Anterior cingulate cortex (tissue), 58 donors: ENCODE measurements around the gene FSTL5.

Experiments
- DNase-seq, 58 donors: peaks; one replicate each; lab custom pipeline; 2025; lab: John Stamatoyannopoulos, UW

Gene FSTL5

DNA sequence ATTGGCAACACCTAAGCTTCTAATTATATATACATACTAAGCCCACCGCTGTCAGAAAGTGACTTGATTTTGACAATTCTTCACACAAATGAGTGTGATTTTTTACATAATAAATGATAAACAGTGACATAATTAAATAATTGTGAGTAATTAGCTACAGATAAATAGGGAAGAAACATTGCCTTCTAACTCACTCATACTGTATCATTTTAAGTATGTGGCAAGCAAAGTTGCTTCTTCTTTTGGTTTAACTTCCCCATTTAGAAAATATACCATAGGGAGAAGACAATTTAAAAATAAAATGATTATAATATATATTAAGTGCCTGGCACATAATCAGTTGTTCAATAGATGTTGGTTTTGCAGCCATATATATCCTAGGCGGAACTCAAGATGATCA lies 644.2 kb downstream of the FSTL5 start:
- DNase-seq = no peak

DNA sequence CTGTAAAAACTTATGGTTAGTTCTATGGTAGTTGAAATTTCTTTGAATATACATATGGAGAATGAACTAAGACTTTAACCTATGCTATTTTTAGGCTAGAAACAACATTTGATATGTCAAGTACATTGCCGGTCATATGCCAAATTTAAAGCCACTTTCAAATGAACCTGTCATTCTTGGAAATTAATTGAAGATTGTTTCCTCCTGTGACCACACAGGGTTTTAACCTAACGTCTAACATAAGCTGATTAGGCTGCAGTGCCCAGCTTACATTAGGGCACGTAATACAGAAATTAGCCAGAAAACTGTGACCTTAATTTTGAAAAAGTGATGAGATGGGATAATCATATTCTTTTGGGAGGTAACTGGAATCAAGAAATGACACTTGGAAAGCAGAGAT lies 645.9 kb downstream of the FSTL5 start:
- DNase-seq = no peak

DNA sequence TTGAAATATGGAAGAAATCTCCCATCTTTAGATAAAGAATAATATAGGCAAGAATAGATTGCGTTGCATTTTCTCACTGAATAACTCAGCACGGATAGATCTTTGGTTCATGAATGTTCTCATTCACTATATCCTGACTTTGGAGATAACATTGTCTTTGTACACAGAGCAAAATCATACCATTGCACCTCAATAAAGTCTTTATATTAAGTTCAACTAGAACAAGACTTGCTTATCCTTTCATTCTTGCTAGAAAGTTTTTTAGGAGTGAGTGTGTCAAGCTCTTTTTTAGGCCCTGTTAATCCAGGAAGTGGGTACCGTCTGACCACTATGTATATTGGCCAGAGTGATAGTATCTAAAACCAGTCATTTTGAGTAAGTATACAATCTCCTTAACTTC lies 658.7 kb downstream of the FSTL5 start:
- no peak for DNase-seq

DNA sequence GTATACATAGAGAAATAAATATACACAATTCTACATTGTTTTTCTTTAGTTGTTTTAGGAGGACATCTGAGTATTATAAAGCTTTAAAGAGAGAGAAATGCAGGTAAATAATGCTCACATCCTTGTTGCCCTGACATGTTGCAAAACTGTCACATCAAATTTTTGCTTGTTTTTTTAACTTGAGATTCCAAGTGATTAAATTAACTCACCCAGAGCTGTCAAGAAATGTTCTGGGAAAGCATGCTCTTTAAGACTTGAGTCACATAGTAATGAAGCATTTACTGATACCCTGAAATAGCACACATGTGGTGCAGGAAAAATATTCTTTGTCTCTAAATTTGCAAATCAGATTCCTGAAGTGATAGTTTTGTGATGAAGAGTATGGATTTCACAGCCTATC lies 665.6 kb downstream of the FSTL5 start:
- no peak for DNase-seq

DNA sequence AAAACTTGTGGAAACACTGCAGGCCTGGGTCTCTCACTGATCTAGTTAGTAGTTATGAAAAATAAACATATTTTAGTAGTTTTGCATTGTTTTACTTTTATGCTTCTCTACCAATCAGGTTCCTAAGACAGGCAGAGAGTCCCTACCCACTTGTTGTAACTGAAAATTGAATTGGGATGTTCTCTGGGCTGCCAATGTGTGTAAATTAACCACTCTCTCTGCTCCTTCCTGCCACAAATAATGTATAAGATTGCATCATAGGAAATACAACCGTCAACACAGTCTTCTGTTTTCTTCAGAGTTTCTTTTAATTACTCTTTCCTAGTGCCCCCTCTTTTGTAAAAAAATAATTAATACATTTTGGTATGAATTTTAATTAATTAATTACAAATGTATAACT lies 677.3 kb downstream of the FSTL5 start:
- DNase-seq = no peak

DNA sequence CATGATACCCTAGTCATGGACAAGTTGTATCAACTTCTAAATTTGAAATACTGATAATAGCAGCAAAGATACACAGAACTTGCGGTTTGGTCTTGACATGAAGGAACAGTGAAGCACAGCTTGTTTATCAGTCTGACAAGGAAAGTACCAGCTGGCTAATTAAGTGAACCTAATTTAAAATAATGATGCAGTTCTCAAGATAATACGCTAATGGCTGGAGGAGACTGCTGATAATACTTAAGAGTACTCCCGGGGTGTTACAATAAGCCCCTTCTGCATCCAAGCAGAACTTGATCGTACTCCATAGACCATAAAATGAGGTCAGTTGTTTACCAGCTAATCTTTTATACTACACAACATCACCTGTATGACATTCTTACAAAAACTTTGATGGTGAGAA lies 697.5 kb downstream of the FSTL5 start:
- no peak for DNase-seq

DNA sequence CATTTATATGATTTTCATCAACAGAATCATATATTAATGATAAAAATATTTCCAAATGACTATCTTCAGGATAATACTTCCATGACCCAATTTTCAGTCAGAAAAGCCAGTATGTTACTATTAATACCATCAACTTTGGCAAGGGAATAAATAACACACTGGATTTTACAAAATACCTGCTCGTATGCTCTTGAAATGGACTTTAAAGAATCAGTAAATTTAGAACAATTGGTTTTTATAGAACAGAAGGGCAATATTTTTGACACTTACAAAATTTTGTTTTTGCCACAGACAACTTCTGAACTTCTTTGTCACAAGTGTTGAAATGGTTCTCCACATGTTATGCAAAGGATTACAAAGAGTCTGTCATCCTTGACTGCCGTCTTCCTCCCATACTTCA lies 700.4 kb downstream of the FSTL5 start:
- no peak for DNase-seq

DNA sequence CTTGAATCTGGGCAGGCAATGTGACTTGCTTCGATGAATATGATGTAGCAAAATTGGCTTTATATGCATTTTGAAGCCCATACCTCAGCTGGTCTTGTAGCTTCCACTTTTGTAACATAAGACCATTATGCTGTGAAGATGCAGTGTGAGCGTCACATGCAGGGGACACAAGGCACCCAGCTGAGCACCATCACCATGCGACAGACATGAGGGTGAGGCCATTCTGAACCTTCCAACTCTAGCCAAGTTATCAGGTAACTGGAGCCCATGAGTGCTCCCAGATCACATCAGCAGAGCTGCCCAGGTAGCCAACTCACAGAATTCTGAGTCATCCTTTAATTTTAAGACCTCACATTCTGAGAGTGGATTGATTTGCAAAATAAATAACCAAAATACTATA lies 705.9 kb downstream of the FSTL5 start:
- DNase-seq = no peak

DNA sequence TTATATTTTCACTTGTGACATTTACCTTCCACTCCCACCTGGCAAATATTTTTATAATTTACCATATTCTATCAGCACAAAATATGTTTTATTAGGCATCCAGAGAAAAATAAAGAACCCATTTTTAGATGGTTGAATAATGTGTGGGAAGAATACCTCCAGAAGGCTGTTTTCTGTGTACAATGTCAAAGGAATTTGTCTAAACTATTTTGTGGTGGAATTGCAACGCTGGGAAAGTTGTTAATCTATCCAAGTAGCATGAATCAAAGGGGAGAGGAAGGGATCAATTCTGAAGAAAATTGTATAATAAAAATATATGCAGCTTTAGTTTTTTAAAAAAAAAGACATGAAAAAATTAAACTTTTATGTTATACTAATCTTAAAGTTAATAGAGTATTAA lies 706.5 kb downstream of the FSTL5 start:
- no peak for DNase-seq

DNA sequence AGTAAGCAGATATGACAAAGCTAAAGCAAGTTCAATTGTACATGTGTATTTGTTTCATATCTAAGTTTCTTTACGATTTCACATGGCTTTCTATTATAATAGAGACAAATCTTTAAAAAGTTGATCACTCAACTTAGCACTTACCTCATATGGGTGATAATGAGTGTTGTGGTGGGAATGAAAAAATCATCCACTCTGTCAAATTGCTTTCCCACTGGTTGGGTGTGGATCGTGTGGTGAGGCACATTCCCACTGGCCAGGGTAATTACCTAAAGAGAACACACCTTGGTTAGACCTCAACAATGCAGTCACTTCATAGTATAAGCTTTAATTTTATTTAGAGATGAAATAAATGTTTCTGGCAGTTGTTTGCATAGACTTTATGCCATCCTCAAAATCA lies 708.9 kb downstream of the FSTL5 start:
- no peak for DNase-seq

DNA sequence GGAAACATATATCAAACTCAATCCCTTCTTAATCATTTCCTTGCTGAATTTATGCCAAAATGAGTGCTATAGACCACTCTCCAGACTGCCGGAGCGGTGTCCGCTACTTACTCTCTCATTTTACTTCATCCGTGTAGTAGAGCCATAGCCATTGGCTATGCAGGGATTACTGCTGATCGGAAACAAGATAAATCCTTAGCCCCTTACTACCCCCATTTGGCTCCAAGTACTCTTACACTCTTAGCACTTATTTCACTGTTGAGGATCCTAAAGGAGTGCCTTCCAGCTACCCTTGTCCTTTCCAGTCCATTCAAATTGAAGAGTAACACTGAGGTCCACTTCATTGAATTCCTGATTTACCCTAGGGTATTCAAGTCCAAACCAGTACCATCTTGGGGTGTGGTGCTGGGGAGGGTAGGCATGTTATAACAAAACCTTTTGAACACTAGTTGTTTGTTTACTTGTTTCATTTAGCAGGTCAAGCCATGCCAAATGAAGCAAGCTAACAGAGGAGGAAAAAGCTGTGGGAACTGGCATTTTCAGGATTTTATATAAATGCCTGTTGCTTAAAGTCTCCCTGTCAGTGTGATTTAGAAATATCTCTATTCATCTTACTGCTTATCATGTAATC lies 715.1 kb downstream of the FSTL5 start:
- no peak for DNase-seq

DNA sequence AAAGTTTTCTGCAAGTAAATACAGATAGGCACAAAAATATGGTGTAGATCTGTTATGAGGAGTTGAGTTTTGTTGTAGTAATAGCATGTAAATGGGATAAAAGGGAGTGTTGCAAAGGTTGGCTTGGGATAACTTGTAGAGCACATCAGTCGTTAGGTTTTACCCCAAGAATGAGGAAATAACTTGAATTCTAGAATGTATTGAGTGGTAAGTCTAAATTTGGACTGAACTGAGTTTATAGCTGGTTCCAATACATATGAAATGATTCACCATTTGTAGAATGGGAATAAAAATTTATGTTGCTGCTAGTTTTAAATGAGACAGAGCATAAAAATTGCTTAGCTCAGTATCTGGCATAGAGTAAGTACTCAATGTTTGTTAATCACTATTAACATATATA lies 719.2 kb downstream of the FSTL5 start:
- DNase-seq = no peak

DNA sequence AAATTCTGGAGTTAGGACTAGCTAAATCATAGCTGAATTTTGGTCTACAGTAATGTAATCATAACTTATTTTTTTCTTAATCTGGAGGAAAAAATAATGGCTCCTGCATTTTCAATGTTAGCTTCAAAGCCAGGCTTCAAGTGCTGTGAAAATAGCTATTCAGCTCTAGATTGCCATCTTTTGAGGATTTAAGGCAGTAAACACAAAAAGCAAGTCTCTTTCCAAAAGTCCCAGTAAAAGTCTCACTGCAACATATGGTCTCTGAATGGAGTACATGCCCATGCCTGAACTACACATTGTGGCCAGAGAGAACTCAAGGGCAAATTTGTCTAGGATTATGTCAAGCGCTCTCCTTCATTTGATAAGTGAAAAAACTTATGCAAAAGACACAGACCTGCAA lies 720.9 kb downstream of the FSTL5 start:
- DNase-seq = no peak

DNA sequence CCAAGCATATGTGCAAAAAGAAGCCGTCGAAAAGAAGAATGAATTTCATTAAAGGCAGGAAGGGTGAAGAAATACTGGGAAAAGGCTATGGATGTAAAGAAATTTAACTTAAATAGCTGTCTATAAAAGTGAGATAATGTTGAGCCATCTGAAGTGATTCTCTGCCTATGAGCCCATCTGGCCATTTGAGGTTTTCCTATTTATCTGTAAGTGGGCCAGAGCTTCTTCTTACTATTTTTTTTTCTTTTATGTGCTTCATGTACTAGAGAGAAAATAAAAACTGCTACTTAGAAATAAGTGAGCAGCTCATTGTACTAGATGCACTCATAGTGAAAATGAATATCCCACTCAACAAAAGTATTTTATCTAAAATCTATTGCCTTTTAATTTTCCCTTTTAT lies 725.7 kb downstream of the FSTL5 start:
- no peak for DNase-seq

DNA sequence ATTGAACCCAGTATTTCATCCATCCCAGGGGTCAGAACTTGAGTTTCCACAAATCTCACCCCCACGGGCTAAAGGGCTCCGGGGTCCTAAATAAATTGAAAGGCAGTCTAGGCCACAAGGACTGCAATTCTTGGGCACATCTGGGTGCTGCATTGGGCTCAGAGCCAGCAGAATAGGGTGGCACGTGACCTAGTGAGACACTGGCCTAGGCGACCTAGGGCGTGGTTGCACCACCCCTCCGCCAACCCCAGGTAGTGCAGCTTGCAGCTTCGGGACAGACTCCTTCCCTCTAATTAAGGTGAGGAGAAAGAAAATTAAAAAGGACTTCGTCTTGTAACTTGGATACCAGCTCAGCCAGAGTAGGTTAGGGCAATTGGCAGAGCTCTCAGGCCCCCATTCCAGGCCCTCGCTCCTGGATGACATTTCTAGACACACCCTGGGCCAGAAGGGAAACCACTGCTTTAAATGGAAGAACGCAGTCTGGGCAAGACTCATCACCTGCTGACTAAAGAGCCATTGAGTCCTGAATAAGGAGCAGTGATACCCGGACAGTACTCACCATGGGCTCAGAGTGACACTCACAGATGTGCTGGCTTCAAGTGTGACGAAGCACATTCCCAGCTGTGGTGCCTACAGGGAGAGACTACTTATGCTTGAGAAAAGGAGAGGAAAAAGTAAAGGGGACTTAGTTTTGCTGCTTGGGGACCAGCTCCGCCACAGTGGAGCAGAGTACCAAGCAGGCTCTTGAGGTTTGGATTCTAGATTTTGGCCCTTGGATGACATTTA lies 735.4 kb downstream of the FSTL5 start:
- no peak for DNase-seq

DNA sequence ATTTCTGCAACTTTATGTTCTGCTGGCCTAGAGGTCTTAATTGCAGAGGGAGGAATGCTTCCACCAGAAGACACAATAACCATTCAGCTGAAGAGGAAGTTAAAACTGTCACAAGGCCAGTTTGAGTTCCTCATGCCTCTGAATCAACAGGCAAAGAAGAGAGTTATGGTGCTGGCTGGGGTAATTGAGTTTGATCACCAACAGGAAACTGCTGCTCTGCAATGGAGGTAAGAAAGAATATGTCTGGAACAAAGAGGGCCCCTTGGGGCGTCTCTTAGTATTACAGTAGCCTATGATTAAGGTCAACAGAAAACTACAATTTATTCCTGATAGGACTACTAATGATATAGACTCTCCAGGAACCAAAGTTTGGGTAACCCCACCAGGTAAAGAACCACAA lies 744.0 kb downstream of the FSTL5 start:
- DNase-seq = no peak

DNA sequence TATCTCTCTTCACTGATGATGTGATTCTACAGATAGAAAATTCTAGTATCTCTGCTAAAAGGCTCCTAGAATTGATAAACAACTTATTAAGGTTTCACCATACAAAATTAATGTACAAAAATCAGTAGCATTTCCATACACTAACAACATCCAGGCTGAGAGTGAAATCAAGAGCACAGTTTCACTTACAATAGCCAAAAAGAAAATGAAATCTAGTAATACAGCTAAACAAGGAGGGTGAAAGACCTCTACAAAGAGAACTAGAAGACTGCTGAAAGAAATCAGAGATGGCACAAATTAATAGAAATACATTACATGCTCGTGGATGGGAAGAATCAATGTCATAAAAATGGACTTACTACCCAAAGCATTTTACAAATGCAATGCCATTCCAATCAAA lies 751.9 kb downstream of the FSTL5 start:
- no peak for DNase-seq

DNA sequence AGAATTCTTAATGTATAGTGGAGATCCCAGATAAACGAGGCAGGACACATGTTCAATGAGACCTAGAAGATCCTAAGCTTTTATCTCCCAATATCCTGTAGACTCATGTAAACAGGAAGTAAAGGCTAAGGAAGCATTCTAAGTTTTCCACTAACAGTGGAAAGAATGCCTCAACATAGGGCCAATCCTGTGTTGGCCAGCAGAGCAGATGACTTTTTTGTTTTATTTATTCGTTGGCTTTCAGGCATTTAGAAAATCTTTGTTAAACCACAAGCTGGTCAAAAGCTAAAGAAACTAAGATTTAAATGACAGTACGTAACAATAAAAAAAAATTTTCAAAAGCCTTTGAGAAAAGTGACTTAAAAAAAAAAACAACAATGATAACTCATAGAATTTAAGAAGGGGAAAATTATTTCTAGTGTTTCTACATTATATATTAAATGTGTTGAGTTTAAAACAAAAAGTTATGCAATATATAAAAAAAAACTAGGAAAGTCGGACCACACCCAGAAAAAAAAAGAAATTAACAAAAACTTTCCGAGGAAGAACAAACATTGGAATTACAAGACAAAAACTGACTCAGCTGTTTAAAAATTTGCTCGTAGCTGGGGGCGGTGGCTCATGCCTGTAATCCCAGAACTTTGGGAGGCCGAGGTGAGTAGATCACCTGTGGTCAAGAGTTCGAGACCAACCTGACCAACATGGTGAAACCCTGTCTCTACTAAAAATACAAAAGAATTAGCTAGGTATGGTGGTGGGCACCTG lies 759.3 kb downstream of the FSTL5 start:
- DNase-seq = no peak

DNA sequence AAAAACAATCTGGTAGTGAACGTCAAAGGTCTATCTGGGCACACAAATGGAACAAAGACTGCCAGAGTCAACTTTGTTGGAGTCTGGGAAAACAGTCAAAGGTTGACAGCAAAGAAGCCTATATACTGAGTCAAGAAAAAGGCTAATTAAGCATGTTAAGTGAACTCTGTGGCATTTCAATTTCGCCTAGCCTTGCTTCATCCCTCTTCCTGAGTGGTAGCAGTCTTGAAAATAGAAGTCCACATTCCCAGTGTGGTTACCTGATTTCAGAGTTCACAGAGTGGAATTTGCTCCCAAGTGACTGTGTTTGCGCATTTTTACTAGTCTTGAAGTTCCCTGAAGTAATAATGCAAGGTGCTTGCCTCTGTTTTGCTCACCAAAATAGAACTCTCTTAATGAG lies 760.0 kb downstream of the FSTL5 start:
- DNase-seq = no peak

DNA sequence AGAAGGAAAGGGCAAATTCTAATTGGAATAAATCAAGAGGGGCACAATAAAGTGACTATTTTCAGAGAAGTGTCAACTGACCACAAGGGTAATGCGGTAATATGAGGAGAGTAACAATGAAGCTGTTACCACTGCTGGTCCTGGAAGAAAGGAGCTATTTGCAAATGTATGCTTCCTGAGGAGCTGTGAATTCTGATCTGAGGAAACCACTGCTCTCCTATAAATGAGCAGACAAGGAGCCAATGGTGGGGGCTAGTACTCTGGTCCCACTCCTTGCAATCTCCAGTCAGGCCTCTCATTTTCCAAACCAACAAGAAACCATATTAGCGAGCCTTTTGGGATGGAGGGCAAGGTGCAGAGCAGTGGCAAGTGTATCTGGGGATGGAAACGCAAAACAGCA lies 770.2 kb downstream of the FSTL5 start:
- DNase-seq = no peak

DNA sequence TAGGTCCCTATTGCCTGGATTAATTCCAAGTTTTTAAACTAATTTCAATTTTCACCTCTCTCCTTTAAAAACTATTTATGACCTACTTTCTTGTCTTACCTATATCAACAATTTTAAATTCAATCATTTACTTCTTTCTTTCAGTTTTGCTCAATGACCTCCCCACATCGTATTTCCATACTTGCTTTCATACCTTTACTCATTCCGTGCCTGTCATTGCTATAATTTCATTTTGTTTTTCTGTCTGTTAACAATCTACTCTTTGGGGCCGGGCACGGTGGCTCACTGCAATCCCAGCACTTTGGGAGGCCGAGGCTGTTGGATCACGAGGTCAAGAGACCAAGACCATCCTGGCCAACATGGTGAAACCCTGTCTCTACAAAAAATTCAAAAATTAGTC lies 781.1 kb downstream of the FSTL5 start:
- no peak for DNase-seq

DNA sequence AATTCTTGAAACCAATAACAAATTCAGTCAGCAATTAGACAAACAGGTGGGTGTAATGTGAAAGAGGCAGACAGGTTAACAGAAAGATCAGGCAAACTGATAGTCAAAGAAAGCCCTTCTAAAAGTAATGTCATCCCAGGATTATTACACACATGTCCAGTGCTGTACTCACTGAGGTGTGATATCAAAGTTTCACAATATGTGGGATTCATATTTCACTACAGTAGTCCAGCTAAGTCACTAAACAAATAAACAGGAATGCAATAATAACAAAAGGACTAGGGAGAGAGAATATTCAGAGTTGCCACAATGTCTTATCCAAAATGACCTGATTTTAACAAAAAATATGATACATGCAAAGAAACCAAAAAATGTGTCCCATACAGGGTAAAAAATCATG lies 787.5 kb downstream of the FSTL5 start:
- no peak for DNase-seq
